ENCODE measurements around the gene C1QTNF12.
A peak's percentile ranks its signal among the peaks of the same experiment; 100 is the strongest.

The C1QTNF12 gene

GRCh38 chr1:1281533-1282321 lies 35.2 kb upstream of the C1QTNF12 start:
- DNase-seq: no peak

GRCh38 chr1:1280782-1281481 lies 34.4 kb upstream of the C1QTNF12 start:
- no peak for DNase-seq

GRCh38 chr1:1279028-1279427 lies 32.5 kb upstream of the C1QTNF12 start:
- DNase-seq: no peak

GRCh38 chr1:1278620-1279019 lies 32.1 kb upstream of the C1QTNF12 start:
- DNase-seq: no peak

GRCh38 chr1:1275836-1276235 lies 29.3 kb upstream of the C1QTNF12 start:
- no peak for DNase-seq

- DNase-seq: no peak
These were observed 28.5 kb upstream of the C1QTNF12 start for GRCh38 chr1:1274931-1275431.

- DNase-seq: no peak
These were observed 27.9 kb upstream of the C1QTNF12 start for GRCh38 chr1:1274299-1274930.

GRCh38 chr1:1273512-1274298 lies 27.2 kb upstream of the C1QTNF12 start, which contains the start of gene UBE2J2:
TSS of gene UBE2J2 (minus strand) at chr1:1273854. CDS start at chr1:1267992, 5,862 bp downstream.
- DNase-seq: peak; percentile 80 to 90 (median 89)

GRCh38 chr1:1273209-1273511 lies 26.6 kb upstream of the C1QTNF12 start:
- peak in 1 of 3 experiments; percentile 37 for DNase-seq

- peak in 1 of 3 experiments; percentile 41 for DNase-seq
These were observed 26.1 kb upstream of the C1QTNF12 start for GRCh38 chr1:1272341-1273208.

GRCh38 chr1:1270813-1271212 lies 24.3 kb upstream of the C1QTNF12 start:
- no peak for DNase-seq

GRCh38 chr1:1268284-1268682 lies 21.8 kb upstream of the C1QTNF12 start:
- DNase-seq: no peak

GRCh38 chr1:1267488-1268283 lies 21.2 kb upstream of the C1QTNF12 start:
- no peak for DNase-seq

- no peak for DNase-seq
These were observed 18.3 kb upstream of the C1QTNF12 start for GRCh38 chr1:1264868-1265272.

- DNase-seq: no peak
These were observed 17.5 kb upstream of the C1QTNF12 start for GRCh38 chr1:1264026-1264425.

- DNase-seq: no peak
These were observed 16.2 kb upstream of the C1QTNF12 start for GRCh38 chr1:1262758-1263157.

GRCh38 chr1:1262071-1262470 lies 15.5 kb upstream of the C1QTNF12 start:
- no peak for DNase-seq

- DNase-seq: no peak
These were observed 14.5 kb upstream of the C1QTNF12 start for GRCh38 chr1:1260843-1261560.

GRCh38 chr1:1259951-1260600 lies 13.6 kb upstream of the C1QTNF12 start:
- DNase-seq: peak in 2 of 3 experiments; percentile 44 to 69

GRCh38 chr1:1259540-1259939 lies 13.0 kb upstream of the C1QTNF12 start:
- no peak for DNase-seq
